ENCODE data around the gene LDLRAD3.
A peak's percentile ranks its signal among the peaks of the same experiment; 100 is the strongest.

The LDLRAD3 gene

GRCh38 chr11:36141956-36142355 is 198.1 kb downstream of the LDLRAD3 start:
- TF ChIP-seq RAD21 (IDR thresholded peaks at IDR 0.05; ENCODE audit: low read depth), result no peak
- TF ChIP-seq TAF1 (IDR thresholded peaks at IDR 0.05; ENCODE audit: low read depth), result no peak
- no peak for TF ChIP-seq FOXM1 (IDR thresholded peaks at IDR 0.05; ENCODE audit: borderline replicate concordance, low read depth)
- TF ChIP-seq NFIC (IDR thresholded peaks at IDR 0.05), result no peak
- no peak for TF ChIP-seq ZBTB7A (IDR thresholded peaks at IDR 0.05; ENCODE audit: low read depth)
- no peak for TF ChIP-seq TCF12 (IDR thresholded peaks at IDR 0.05; ENCODE audit: low read depth)
- TF ChIP-seq TEAD4 (IDR thresholded peaks at IDR 0.05), result no peak
- no peak for TF ChIP-seq YY1 (IDR thresholded peaks at IDR 0.05; ENCODE audit: low read depth)
- TF ChIP-seq EP300 (IDR thresholded peaks at IDR 0.05; ENCODE audit: borderline replicate concordance), result no peak
- TF ChIP-seq, protein P1, sequence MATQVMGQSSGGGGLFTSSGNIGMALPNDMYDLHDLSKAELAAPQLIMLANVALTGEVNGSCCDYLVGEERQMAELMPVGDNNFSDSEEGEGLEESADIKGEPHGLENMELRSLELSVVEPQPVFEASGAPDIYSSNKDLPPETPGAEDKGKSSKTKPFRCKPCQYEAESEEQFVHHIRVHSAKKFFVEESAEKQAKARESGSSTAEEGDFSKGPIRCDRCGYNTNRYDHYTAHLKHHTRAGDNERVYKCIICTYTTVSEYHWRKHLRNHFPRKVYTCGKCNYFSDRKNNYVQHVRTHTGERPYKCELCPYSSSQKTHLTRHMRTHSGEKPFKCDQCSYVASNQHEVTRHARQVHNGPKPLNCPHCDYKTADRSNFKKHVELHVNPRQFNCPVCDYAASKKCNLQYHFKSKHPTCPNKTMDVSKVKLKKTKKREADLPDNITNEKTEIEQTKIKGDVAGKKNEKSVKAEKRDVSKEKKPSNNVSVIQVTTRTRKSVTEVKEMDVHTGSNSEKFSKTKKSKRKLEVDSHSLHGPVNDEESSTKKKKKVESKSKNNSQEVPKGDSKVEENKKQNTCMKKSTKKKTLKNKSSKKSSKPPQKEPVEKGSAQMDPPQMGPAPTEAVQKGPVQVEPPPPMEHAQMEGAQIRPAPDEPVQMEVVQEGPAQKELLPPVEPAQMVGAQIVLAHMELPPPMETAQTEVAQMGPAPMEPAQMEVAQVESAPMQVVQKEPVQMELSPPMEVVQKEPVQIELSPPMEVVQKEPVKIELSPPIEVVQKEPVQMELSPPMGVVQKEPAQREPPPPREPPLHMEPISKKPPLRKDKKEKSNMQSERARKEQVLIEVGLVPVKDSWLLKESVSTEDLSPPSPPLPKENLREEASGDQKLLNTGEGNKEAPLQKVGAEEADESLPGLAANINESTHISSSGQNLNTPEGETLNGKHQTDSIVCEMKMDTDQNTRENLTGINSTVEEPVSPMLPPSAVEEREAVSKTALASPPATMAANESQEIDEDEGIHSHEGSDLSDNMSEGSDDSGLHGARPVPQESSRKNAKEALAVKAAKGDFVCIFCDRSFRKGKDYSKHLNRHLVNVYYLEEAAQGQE (IDR thresholded peaks at IDR 0.05; ENCODE audit: low read depth), result no peak
- no peak for TF ChIP-seq USF1 (IDR thresholded peaks at IDR 0.05)
- TF ChIP-seq MAX (IDR thresholded peaks at IDR 0.05), result no peak

GRCh38 chr11:36142439-36142838 is 198.6 kb downstream of the LDLRAD3 start:
- 0 out of 2 replicates have a peak, but pooled peaks have one; percentile 47 for TF ChIP-seq ZBTB7A (IDR thresholded peaks at IDR 0.05; ENCODE audit: low read depth)
- no peak for TF ChIP-seq TEAD4 (IDR thresholded peaks at IDR 0.05)
- no peak for TF ChIP-seq YY1 (IDR thresholded peaks at IDR 0.05; ENCODE audit: low read depth)
- TF ChIP-seq RAD21 (IDR thresholded peaks at IDR 0.05; ENCODE audit: low read depth), result 0 out of 2 replicates have a peak, but pooled peaks have one; percentile 7
- TF ChIP-seq CREB1 (IDR thresholded peaks at IDR 0.05; ENCODE audit: low read depth), result no peak
- no peak for TF ChIP-seq CEBPB (IDR thresholded peaks at IDR 0.05)
- TF ChIP-seq EGR1 (IDR thresholded peaks at IDR 0.05), result peak; percentile 69
- peak; percentile 62 for TF ChIP-seq USF1 (IDR thresholded peaks at IDR 0.05)
- TF ChIP-seq TCF12 (IDR thresholded peaks at IDR 0.05; ENCODE audit: low read depth), result no peak
- no peak for TF ChIP-seq NFIC (IDR thresholded peaks at IDR 0.05)
- TF ChIP-seq, protein P1 (IDR thresholded peaks at IDR 0.05; ENCODE audit: low read depth), result no peak
- no peak for TF ChIP-seq FOXM1 (IDR thresholded peaks at IDR 0.05; ENCODE audit: borderline replicate concordance, low read depth)
- no peak for TF ChIP-seq TAF1 (IDR thresholded peaks at IDR 0.05; ENCODE audit: low read depth)
- no peak for TF ChIP-seq EP300 (IDR thresholded peaks at IDR 0.05; ENCODE audit: borderline replicate concordance)
- TF ChIP-seq MAX (IDR thresholded peaks at IDR 0.05), result peak; percentile 76

GRCh38 chr11:36142879-36143278 is 199.0 kb downstream of the LDLRAD3 start:
- TF ChIP-seq CREB1 (IDR thresholded peaks at IDR 0.05; ENCODE audit: low read depth), result no peak
- no peak for TF ChIP-seq NFIC (IDR thresholded peaks at IDR 0.05)

DNA sequence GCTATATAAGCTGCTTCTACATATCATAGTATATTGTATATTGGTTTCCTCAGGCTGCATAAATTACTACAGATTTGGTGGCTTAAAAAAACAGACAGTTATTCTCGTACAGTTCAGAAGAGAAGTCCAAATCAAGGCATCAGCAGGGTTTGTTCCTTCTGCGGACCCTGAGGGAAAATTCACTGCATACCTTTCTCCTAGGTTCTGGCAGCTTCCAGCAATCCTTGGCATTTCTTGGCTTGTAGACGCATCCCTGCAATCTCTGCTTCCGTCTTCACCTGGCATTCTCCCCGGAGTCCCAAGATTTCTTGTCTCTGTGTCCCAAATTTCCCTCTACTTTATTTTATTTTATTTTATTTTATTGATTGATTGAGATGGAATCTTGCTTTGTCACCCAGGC is 202.6 kb downstream of the LDLRAD3 start:
- no peak for TF ChIP-seq RAD21 (IDR thresholded peaks at IDR 0.05; ENCODE audit: low read depth)
- no peak for TF ChIP-seq TAF1 (IDR thresholded peaks at IDR 0.05; ENCODE audit: low read depth)
- TF ChIP-seq USF1 (IDR thresholded peaks at IDR 0.05), result no peak
- TF ChIP-seq FOXM1 (IDR thresholded peaks at IDR 0.05; ENCODE audit: borderline replicate concordance, low read depth), result no peak
- TF ChIP-seq NFIC (IDR thresholded peaks at IDR 0.05), result 0 out of 2 replicates have a peak, but pooled peaks have one; percentile 30
- TF ChIP-seq TEAD4 (IDR thresholded peaks at IDR 0.05), result peak; percentile 73
- TF ChIP-seq CEBPB (IDR thresholded peaks at IDR 0.05), result no peak

GRCh38 chr11:36147491-36147890 is 203.6 kb downstream of the LDLRAD3 start:
- TF ChIP-seq RAD21 (IDR thresholded peaks at IDR 0.05; ENCODE audit: low read depth) (no peak), YY1 (IDR thresholded peaks at IDR 0.05; ENCODE audit: low read depth) (no peak), EGR1 (IDR thresholded peaks at IDR 0.05) (no peak), CREB1 (IDR thresholded peaks at IDR 0.05; ENCODE audit: low read depth) (no peak), TCF12 (IDR thresholded peaks at IDR 0.05; ENCODE audit: low read depth) (no peak), FOXM1 (IDR thresholded peaks at IDR 0.05; ENCODE audit: borderline replicate concordance, low read depth) (no peak), CEBPB (IDR thresholded peaks at IDR 0.05) (no peak), ZBTB7A (IDR thresholded peaks at IDR 0.05; ENCODE audit: low read depth) (no peak), MAX (IDR thresholded peaks at IDR 0.05) (no peak), TAF1 (IDR thresholded peaks at IDR 0.05; ENCODE audit: low read depth) (no peak), EP300 (IDR thresholded peaks at IDR 0.05; ENCODE audit: borderline replicate concordance) (no peak), USF1 (IDR thresholded peaks at IDR 0.05) (no peak)
- TF ChIP-seq, protein P1 (IDR thresholded peaks at IDR 0.05; ENCODE audit: low read depth), result no peak
